DMS 273 treated with DMSO at 0.1 percent for 48 hours (cell line): ENCODE data around the gene OR8G5.
"Not testable (repeated sequence)": the region's sequence is repeated elsewhere in the genome, so short reads cannot be mapped to it uniquely, and the experiment has no call there.

Experiments
- DNase-seq: peaks from one replicate; lab custom pipeline; 2025; lab: John Stamatoyannopoulos, UW

Gene OR8G5

GRCh38 chr11:124256076-124256475 lies at the start of gene OR8G5:
TSS of gene OR8G5 (plus strand) at chr11:124256376. CDS start at chr11:124264932, 8,556 bp downstream.
- no peak for DNase-seq

GRCh38 chr11:124207102-124207792 lies 48.9 kb upstream of the OR8G5 start:
- DNase-seq = no peak

GRCh38 chr11:124209824-124210357 lies 46.3 kb upstream of the OR8G5 start:
- no peak for DNase-seq

GRCh38 chr11:124210421-124210820 lies 45.8 kb upstream of the OR8G5 start:
- no peak for DNase-seq

- DNase-seq = no peak
These were observed 44.9 kb upstream of the OR8G5 start for GRCh38 chr11:124211321-124211720.

- DNase-seq = no peak
These were observed 42.1 kb upstream of the OR8G5 start for GRCh38 chr11:124214027-124214426.

- DNase-seq = no peak
These were observed 37.0 kb upstream of the OR8G5 start for GRCh38 chr11:124219126-124219525.

GRCh38 chr11:124222407-124222806 lies 33.8 kb upstream of the OR8G5 start:
- no peak for DNase-seq

GRCh38 chr11:124224618-124225423 lies 31.4 kb upstream of the OR8G5 start:
- DNase-seq = not testable (repeated sequence)

GRCh38 chr11:124225471-124225870 lies 30.7 kb upstream of the OR8G5 start:
- DNase-seq = no peak

- DNase-seq = no peak
These were observed 22.8 kb upstream of the OR8G5 start for GRCh38 chr11:124233376-124233775.

GRCh38 chr11:124238512-124238911 lies 17.7 kb upstream of the OR8G5 start:
- DNase-seq = no peak

GRCh38 chr11:124240621-124241397 lies 15.4 kb upstream of the OR8G5 start, which contains the start of gene OR8G1:
TSS of gene OR8G1 (plus strand) at chr11:124241095. CDS start at chr11:124249676, 8,581 bp downstream.
- no peak for DNase-seq

GRCh38 chr11:124249869-124250268 lies 6.3 kb upstream of the OR8G5 start:
- DNase-seq = not testable (repeated sequence)

- DNase-seq = not testable (repeated sequence)
These were observed 8.9 kb downstream of the OR8G5 start for GRCh38 chr11:124265041-124265440.

GRCh38 chr11:124270886-124271285 lies 14.7 kb downstream of the OR8G5 start:
- DNase-seq = not testable (repeated sequence)

GRCh38 chr11:124274000-124274399 lies 17.8 kb downstream of the OR8G5 start:
- DNase-seq = no peak

GRCh38 chr11:124276081-124276480 lies 19.9 kb downstream of the OR8G5 start:
- DNase-seq = no peak

GRCh38 chr11:124277207-124277606 lies 21.0 kb downstream of the OR8G5 start:
- no peak for DNase-seq

- no peak for DNase-seq
These were observed 21.6 kb downstream of the OR8G5 start for GRCh38 chr11:124277804-124278203.

- DNase-seq = no peak
These were observed 22.1 kb downstream of the OR8G5 start for GRCh38 chr11:124278261-124278660.
